Measurements from ENCODE around the gene NCR3LG1. TPM values are rescaled to one million over a fixed set of nuclear protein-coding genes. Genes with fewer than 3 reads are reported as not detected.

Gene NCR3LG1
- total RNA-seq, 1 donor from 2014 or later = 0.39 TPM

DNA sequence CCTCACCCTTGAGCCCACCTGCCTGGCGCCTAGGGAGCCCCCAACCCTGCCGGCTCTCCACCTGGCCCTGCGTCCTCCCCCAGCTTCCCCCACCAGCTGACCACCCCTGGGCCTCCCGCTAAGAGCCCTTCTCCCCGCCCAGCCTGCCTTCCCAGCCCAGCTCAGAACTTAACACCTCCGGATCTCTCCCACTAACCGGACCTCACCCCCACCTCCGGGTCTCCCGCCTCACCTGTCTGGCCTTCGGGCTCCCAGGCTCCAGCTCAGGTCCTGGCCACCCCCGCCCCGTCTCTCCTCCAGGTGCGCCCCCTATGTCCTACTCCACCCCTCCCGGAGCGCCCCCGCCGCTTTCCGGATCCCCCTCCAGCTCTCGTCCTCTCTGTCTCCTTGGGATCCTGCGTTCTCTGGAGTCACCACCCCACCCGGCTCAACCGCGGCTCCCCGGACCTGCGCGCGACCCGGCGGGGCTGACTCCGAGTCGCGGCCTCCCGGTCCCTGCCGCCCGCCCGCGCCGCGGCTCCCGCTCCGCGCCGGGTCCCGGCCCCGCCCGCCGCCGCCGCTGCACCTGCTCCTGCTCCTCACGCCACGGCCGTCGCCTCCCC is 37.1 kb downstream of the NCR3LG1 start, which contains the start of gene KCNJ11:
KCNJ11 (minus strand) TSS at position 51 of the 602 bp plus-strand sequence. CDS start 568 bp downstream, outside the sequence.
- Histone ChIP-seq H3F3A (ENCODE audit: low read depth) (peaks cover 6% of the 10 kb centered on the region), H3K4me3 (peak within 1 kb of the TSS; percentile 62), H3K4me2 (peak within 1 kb of the TSS; percentile 94), H3K4me1 (peaks cover 8% of the 10 kb centered on the region), H2AFZ (replicated peaks) (peak within 1 kb of the TSS; percentile 89), H3K27me3 (peaks cover 13% of the 10 kb centered on the region), H4K20me1 (ENCODE audit: low read depth) (no peaks in the 10 kb centered on the region), H3K79me2 (ENCODE audit: low read depth) (no peaks in the 10 kb centered on the region), H3K9me3 (ENCODE audit: low read depth) (no peaks in the 10 kb centered on the region), H3K36me3 (no peaks in the 10 kb centered on the region), H3K9ac (no peak within 1 kb of the TSS), H3K27ac (no peak within 1 kb of the TSS)
- peak within 1 kb of the TSS; percentile 86 for H3K4me3 Mint-ChIP-seq
- no peaks in the 10 kb centered on the region for H3K9me3 Mint-ChIP-seq
- peak; percentile 36 for DNase-seq (ENCODE audit: low spot score)
- H3K36me3 Mint-ChIP-seq = peaks cover 3% of the 10 kb centered on the region
- peaks cover 14% of the 10 kb centered on the region for H3K27me3 Mint-ChIP-seq (ENCODE audit: insufficient read depth, low read depth)
- peaks cover 6% of the 10 kb centered on the region for H3K4me1 Mint-ChIP-seq
- H3K27ac Mint-ChIP-seq = no peak within 1 kb of the TSS
- TF ChIP-seq, protein P1, sequence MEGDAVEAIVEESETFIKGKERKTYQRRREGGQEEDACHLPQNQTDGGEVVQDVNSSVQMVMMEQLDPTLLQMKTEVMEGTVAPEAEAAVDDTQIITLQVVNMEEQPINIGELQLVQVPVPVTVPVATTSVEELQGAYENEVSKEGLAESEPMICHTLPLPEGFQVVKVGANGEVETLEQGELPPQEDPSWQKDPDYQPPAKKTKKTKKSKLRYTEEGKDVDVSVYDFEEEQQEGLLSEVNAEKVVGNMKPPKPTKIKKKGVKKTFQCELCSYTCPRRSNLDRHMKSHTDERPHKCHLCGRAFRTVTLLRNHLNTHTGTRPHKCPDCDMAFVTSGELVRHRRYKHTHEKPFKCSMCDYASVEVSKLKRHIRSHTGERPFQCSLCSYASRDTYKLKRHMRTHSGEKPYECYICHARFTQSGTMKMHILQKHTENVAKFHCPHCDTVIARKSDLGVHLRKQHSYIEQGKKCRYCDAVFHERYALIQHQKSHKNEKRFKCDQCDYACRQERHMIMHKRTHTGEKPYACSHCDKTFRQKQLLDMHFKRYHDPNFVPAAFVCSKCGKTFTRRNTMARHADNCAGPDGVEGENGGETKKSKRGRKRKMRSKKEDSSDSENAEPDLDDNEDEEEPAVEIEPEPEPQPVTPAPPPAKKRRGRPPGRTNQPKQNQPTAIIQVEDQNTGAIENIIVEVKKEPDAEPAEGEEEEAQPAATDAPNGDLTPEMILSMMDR (IDR thresholded peaks at IDR 0.05) = no peak
- TF ChIP-seq EZH2phosphoT487 (IDR thresholded peaks at IDR 0.05) (no peak), EZH2 (IDR thresholded peaks at IDR 0.05) (no peak)

DNA sequence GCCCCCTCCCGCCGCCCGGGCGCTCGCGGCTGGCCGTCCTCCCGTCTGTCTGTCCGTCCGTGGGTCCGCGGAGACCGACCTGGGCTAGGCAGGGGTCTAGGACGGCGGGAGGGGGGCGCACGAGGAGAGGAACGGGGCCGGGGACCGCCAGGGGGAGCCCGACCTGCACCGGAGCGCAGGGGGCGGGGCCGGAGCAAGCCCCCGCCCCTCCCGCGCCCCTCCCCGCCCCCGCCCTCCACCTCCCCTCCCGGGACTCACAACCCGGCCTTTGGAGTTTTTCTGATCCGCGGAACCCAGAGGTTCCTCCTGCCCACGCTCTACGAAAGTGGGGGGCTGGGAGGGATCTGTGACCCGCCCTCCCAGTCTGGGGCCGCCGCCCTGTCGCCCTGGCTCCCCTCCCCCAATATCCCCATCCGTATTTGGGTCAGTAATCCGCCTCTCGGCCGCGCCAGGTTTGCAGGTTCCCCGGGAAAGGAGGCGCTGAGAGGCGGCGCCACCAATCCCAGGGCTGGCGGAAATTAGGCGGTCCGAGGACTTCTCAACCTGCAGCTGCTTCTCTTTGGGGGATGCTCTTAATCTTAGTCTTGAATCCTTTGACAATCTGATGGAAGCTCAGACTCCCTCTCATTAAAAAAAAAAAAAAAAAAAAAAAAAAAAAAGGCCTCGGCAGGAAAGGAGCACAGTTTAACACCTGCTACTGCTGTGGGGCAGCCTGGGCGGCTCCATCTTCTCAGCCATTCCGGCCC is 37.8 kb downstream of the NCR3LG1 start:
- Histone ChIP-seq H3K9me3 (ENCODE audit: low read depth) (no peaks in the 10 kb centered on the region), H3K9ac (no peak overlapping the region), H4K20me1 (ENCODE audit: low read depth) (no peaks in the 10 kb centered on the region), H3F3A (ENCODE audit: low read depth) (peaks cover 6% of the 10 kb centered on the region), H3K79me2 (ENCODE audit: low read depth) (no peaks in the 10 kb centered on the region), H2AFZ (replicated peaks) (peak overlapping the region; percentile 87), H3K27me3 (peaks cover 13% of the 10 kb centered on the region), H3K4me1 (peaks cover 8% of the 10 kb centered on the region), H3K27ac (no peak overlapping the region), H3K36me3 (no peaks in the 10 kb centered on the region), H3K4me2 (peak overlapping the region; percentile 94), H3K4me3 (peak overlapping the region; percentile 62)
- Mint-ChIP-seq H3K36me3 (peaks cover 3% of the 10 kb centered on the region), H3K27me3 (ENCODE audit: insufficient read depth, low read depth) (peaks cover 17% of the 10 kb centered on the region), H3K4me3 (peak overlapping the region; percentile 86), H3K4me1 (peaks cover 6% of the 10 kb centered on the region), H3K27ac (no peak overlapping the region), H3K9me3 (no peaks in the 10 kb centered on the region)
- DNase-seq (ENCODE audit: low spot score) = peak; percentile 93
- TF ChIP-seq, protein P1 (IDR thresholded peaks at IDR 0.05) = peak; percentile 73
- TF ChIP-seq EZH2phosphoT487 (IDR thresholded peaks at IDR 0.05) = no peak
- no peak for TF ChIP-seq EZH2 (IDR thresholded peaks at IDR 0.05)

DNA sequence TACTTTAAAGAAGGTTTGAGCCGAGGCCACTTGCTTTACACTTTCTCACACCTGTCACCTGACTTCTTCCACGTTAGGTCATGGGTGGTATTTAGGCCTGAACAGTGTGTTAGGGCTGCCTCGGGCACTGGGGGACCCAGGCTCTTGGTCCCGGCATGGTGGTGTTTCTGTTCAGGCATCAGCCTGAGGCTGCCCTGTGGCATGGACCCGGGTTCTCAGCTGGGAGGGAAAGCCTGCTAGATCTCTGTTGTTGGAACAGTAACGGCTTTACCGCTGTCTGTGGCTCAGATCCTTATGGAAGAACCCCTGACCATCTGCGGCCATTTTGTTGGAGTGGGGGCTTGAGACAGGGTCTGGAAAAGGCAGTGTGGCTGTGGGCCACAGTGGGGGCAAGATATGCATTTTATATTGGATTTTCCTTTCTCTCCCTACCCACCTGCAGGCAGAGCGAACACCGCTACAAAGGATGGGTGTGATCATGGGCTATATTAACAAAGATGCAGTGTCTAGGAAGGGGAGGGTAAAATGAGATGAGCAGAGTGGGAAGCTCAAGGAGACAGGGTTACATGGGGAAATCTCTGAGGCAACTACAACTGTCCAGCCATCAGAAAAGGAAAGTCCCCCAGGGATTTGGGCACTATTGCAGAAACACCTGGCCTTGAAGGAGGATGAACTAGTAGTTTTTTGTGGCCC is 38.5 kb downstream of the NCR3LG1 start:
- no peaks in the 10 kb centered on the region for H3K79me2 ChIP-seq (ENCODE audit: low read depth)
- no peaks in the 10 kb centered on the region for H4K20me1 ChIP-seq (ENCODE audit: low read depth)
- no peak overlapping the region for H2AFZ ChIP-seq (replicated peaks)
- peak overlapping the region; percentile 94 for H3K4me2 ChIP-seq
- no peaks in the 10 kb centered on the region for H3K36me3 ChIP-seq
- Mint-ChIP-seq H3K4me1 (peaks cover 6% of the 10 kb centered on the region), H3K36me3 (peaks cover 3% of the 10 kb centered on the region), H3K27me3 (ENCODE audit: insufficient read depth, low read depth) (peaks cover 17% of the 10 kb centered on the region), H3K27ac (peak overlapping the region; percentile 83), H3K9me3 (no peaks in the 10 kb centered on the region), H3K4me3 (peak overlapping the region; percentile 86)
- peaks cover 6% of the 10 kb centered on the region for H3F3A ChIP-seq (ENCODE audit: low read depth)
- no peak overlapping the region for H3K9ac ChIP-seq
- no peaks in the 10 kb centered on the region for H3K9me3 ChIP-seq (ENCODE audit: low read depth)
- TF ChIP-seq, protein P1 (IDR thresholded peaks at IDR 0.05) = no peak
- no peak for TF ChIP-seq EZH2phosphoT487 (IDR thresholded peaks at IDR 0.05)
- TF ChIP-seq EZH2 (IDR thresholded peaks at IDR 0.05) = no peak
- H3K27me3 ChIP-seq = peaks cover 13% of the 10 kb centered on the region
- H3K27ac ChIP-seq = no peak overlapping the region
- H3K4me3 ChIP-seq = peak overlapping the region; percentile 62
- DNase-seq (ENCODE audit: low spot score) = no peak
- H3K4me1 ChIP-seq = peaks cover 8% of the 10 kb centered on the region

Data from neural progenitor cell (in vitro differentiated cells).